H1 (cell line): ENCODE data around the gene CAMSAP1. TPM values are rescaled to one million over a fixed set of nuclear protein-coding genes. Genes with fewer than 3 reads are reported as not detected.

Experiments
- HDAC6 ChIP-seq: IDR thresholded peaks from one replicate; pipeline ENCODE4 v1.7.1; 2012; ENCODE audit warnings: low read depth, mild to moderate bottlenecking, inconsistent platforms, low read length, moderate library complexity
- RNF2 ChIP-seq: fragments of 200-900, 300-1000 bp; sonication (generic); IDR thresholded peaks from 2 replicates; pipeline ENCODE4 v1.7.1; 2016; ENCODE audit warnings: borderline replicate concordance, low read depth, mild to moderate bottlenecking, antibody characterized with exemption, low read length; ENCODE audit not compliant: poor library complexity, severe bottlenecking; ENCODE audit errors: missing control alignments
- polyA plus RNA-seq, 7 experiments: library from polyadenylated mRNA; depleted of rRNA in 3 of 7; stranded (reverse) in 5 of 7; unstranded in 2 of 7; fragments of >200 nt in 5 of 7; fragments of 200-250 nt in 2 of 7; gene quantifications; 1 replicate in 5 of 7; 2 replicates in 1 of 7; 4 replicates in 1 of 7; pipeline versions ENCODE4 v1.2.1 to v1.2.3, GENCODE V29; 2011 to 2013; ENCODE audit warnings: missing spikeins in 2 of 7, mixed read lengths in 2 of 7
- total RNA-seq: library from RNA; stranded (reverse); fragmentation: NEBNext Ultra II Directional; extraction: Animal tissue kit (Norgen Biotek cat#: 25700); gene quantifications from 2 replicates; pipeline ENCODE4 v1.2.1, GENCODE V29; 2021

The CAMSAP1 gene
- total and polyA plus RNA-seq, 2 of the 8 experiments (the other 6 are each of a cell fraction or from before 2014, with no cell fraction given), result 13.4 to 44.0 TPM

GRCh38 chr9:135796784-135797485 is 110.4 kb downstream of the CAMSAP1 start (continued):
- TF ChIP-seq HDAC6 (no peak), RNF2 (no peak)
